HTR-8/SVneo (cell line): ENCODE data around the gene MAPRE3.
"Not testable (repeated sequence)": the region's sequence is repeated elsewhere in the genome, so short reads cannot be mapped to it uniquely, and the experiment has no call there.

Source experiments
- DNase-seq: peaks from one replicate; pipeline ENCODE4 v3.0.0; 2011; ENCODE audit warnings: low spot score, mixed read lengths; ENCODE audit not compliant: insufficient read length
- FAIRE-seq: peaks from 2 replicates; lab custom pipeline; 2011; peaks lifted over from hg19 to GRCh38; lab: Jason Lieb, UNC

Gene MAPRE3

GRCh38 chr2:27054721-27055120 is 84.3 kb downstream of the MAPRE3 start:
- DNase-seq (no peak), FAIRE-seq (no peak)

GRCh38 chr2:27057184-27057583 is 86.7 kb downstream of the MAPRE3 start:
- no peak for DNase-seq
- FAIRE-seq: no peak

GRCh38 chr2:27058210-27058609 is 87.8 kb downstream of the MAPRE3 start:
- FAIRE-seq: no peak

GRCh38 chr2:27059141-27059820 is 88.8 kb downstream of the MAPRE3 start:
- FAIRE-seq (no peak), DNase-seq (no peak)

More at GRCh38 chr2:27058210-27058609, 87.8 kb downstream of the MAPRE3 start:
- DNase-seq: no peak

- FAIRE-seq (no peak), DNase-seq (no peak)
Observed at GRCh38 chr2:27060323-27060722, 89.9 kb downstream of the MAPRE3 start.

- no peak for FAIRE-seq
- DNase-seq: no peak
Observed at GRCh38 chr2:27065128-27065527, 94.7 kb downstream of the MAPRE3 start.

- FAIRE-seq: no peak
- no peak for DNase-seq
Observed at GRCh38 chr2:27067385-27067784, 96.9 kb downstream of the MAPRE3 start.

- FAIRE-seq (no peak), DNase-seq (no peak)
Observed at GRCh38 chr2:27069436-27069835, 99.0 kb downstream of the MAPRE3 start.

- FAIRE-seq (no peak), DNase-seq (no peak)
Observed at GRCh38 chr2:27069961-27070618, 99.7 kb downstream of the MAPRE3 start.

GRCh38 chr2:27070653-27071276 is 100.3 kb downstream of the MAPRE3 start:
- FAIRE-seq (no peak), DNase-seq (no peak)

- peak; percentile 95 for DNase-seq
- peak; percentile 90 for FAIRE-seq
Observed at GRCh38 chr2:27071277-27071989, 101.0 kb downstream of the MAPRE3 start, which contains the start of gene OST4. Gene OST4, minus strand, starts transcription at chr2:27071654.

GRCh38 chr2:27071990-27072830 is 101.8 kb downstream of the MAPRE3 start:
- FAIRE-seq (no peak), DNase-seq (peak; percentile 28)

- DNase-seq: no peak
- no peak for FAIRE-seq
Observed at GRCh38 chr2:27072920-27073319, 102.5 kb downstream of the MAPRE3 start.

GRCh38 chr2:27073782-27074181 is 103.3 kb downstream of the MAPRE3 start:
- no peak for DNase-seq
- FAIRE-seq: no peak

- DNase-seq: no peak
- FAIRE-seq: no peak
Observed at GRCh38 chr2:27074738-27075565, 104.5 kb downstream of the MAPRE3 start.

- not testable (repeated sequence) for FAIRE-seq, DNase-seq
Observed at GRCh38 chr2:27075566-27075871, 105.1 kb downstream of the MAPRE3 start.

GRCh38 chr2:27076323-27076722 is 105.9 kb downstream of the MAPRE3 start:
- DNase-seq (no peak), FAIRE-seq (no peak)
